SK-N-SH (cell line): ENCODE measurements around the gene ENTPD8.

Experiments
- CTCF ChIP-seq: fragments of 200-600 bp; sonication (generic); IDR thresholded peaks from 2 replicates; pipeline ENCODE4 v1.6.1; 2017; ENCODE audit warnings: antibody characterized with exemption, mild to moderate bottlenecking, moderate library complexity
- EZH2phosphoT487 ChIP-seq: fragments of 200-600 bp; sonication (generic); IDR thresholded peaks from 2 replicates; pipeline ENCODE4 v1.6.1; 2017; ENCODE audit warnings: low read depth, mixed run types, mild to moderate bottlenecking, antibody characterized with exemption, moderate library complexity, borderline replicate concordance
- JUND ChIP-seq: IDR thresholded peaks from 2 replicates; pipeline ENCODE4 v1.4.0; 2012
- MEF2A ChIP-seq: IDR thresholded peaks from 2 replicates; pipeline ENCODE4 v1.4.0; 2012; ENCODE audit warnings: low read depth, borderline replicate concordance
- POLR2AphosphoS5 ChIP-seq: IDR thresholded peaks from 2 replicates; pipeline ENCODE4 v1.6.1; 2012; ENCODE audit warnings: low read depth, low read length
- SIN3A ChIP-seq: IDR thresholded peaks from 2 replicates; pipeline ENCODE4 v1.6.1; 2012; ENCODE audit warnings: low read depth, mild to moderate bottlenecking, low read length, moderate library complexity, borderline replicate concordance
- TEAD4 ChIP-seq: IDR thresholded peaks from 2 replicates; pipeline ENCODE4 v1.4.0; 2012; ENCODE audit warnings: mild to moderate bottlenecking, borderline replicate concordance; ENCODE audit not compliant: insufficient read depth
- YY1 ChIP-seq: IDR thresholded peaks from 2 replicates; pipeline ENCODE4 v1.4.0; 2012; ENCODE audit warnings: low read depth, mild to moderate bottlenecking
- TF ChIP-seq, protein P1 (sequence below): IDR thresholded peaks from 2 replicates; pipeline ENCODE4; 2012

GRCh38 chr9:137445275-137445807 lies 4.2 kb upstream of the ENTPD8 start:
- TF ChIP-seq CTCF (peak; percentile 89), JUND (no peak), POLR2AphosphoS5 (no peak), MEF2A (no peak), SIN3A (no peak), TEAD4 (no peak), EZH2phosphoT487 (no peak), YY1 (no peak)
- TF ChIP-seq, protein P1, sequence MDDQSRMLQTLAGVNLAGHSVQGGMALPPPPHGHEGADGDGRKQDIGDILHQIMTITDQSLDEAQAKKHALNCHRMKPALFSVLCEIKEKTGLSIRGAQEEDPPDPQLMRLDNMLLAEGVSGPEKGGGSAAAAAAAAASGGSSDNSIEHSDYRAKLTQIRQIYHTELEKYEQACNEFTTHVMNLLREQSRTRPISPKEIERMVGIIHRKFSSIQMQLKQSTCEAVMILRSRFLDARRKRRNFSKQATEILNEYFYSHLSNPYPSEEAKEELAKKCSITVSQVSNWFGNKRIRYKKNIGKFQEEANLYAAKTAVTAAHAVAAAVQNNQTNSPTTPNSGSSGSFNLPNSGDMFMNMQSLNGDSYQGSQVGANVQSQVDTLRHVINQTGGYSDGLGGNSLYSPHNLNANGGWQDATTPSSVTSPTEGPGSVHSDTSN = no peak
